Measurements from ENCODE around the gene UCN2.

DNA sequence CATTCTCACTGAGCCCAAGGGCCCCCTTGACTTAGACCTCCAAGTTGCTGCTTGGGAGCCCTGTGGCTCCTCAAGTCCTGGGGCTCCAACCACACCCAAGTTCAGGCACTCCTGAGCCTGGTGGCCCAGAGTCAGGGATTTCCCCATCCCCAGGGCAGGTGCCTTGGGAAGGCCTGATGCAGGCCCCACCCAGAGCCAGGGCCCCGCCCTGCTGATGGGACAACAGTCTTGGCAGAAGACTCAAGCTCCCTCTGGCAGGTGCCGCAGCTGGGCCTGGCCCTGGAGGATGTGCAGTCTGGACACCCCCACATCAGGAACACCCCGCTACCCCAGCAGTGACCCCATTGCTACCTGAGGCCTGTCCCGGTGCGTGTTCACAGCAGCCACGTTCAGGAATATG lies 41.9 kb downstream of the UCN2 start:
- TF ChIP-seq, protein P1, sequence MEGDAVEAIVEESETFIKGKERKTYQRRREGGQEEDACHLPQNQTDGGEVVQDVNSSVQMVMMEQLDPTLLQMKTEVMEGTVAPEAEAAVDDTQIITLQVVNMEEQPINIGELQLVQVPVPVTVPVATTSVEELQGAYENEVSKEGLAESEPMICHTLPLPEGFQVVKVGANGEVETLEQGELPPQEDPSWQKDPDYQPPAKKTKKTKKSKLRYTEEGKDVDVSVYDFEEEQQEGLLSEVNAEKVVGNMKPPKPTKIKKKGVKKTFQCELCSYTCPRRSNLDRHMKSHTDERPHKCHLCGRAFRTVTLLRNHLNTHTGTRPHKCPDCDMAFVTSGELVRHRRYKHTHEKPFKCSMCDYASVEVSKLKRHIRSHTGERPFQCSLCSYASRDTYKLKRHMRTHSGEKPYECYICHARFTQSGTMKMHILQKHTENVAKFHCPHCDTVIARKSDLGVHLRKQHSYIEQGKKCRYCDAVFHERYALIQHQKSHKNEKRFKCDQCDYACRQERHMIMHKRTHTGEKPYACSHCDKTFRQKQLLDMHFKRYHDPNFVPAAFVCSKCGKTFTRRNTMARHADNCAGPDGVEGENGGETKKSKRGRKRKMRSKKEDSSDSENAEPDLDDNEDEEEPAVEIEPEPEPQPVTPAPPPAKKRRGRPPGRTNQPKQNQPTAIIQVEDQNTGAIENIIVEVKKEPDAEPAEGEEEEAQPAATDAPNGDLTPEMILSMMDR (IDR thresholded peaks at IDR 0.05): no peak
- TF ChIP-seq POLR2A (IDR thresholded peaks at IDR 0.05): no peak
